Bronchial epithelial cell (primary cell): Measurements from ENCODE around the gene CDH1. TPM values are rescaled to one million over a fixed set of nuclear protein-coding genes. Genes with fewer than 3 reads are reported as not detected.

Source experiments
- DNase-seq: peaks from one replicate; pipeline ENCODE4 v3.0.0-alpha.2; 2010; ENCODE audit warnings: low read depth
- FAIRE-seq: peaks from 2 replicates; lab custom pipeline; 2011; peaks lifted over from hg19 to GRCh38; lab: Jason Lieb, UNC
- H3K27me3 ChIP-seq: 2 replicates; pipeline ENCODE4 v1.5.1; 2011; ENCODE audit warnings: low read length; ENCODE audit not compliant: control insufficient read depth, insufficient read depth
- H3K36me3 ChIP-seq: 2 replicates; pipeline ENCODE4 v1.5.1; 2011; ENCODE audit warnings: low read length; ENCODE audit not compliant: control insufficient read depth, insufficient read depth
- H3K4me3 ChIP-seq: 2 replicates; pipeline ENCODE4 v1.5.1; 2011; ENCODE audit warnings: mild to moderate bottlenecking, low read depth, low read length, control low read depth
- CTCF ChIP-seq: IDR thresholded peaks from 2 replicates; pipeline ENCODE4 v1.5.1; 2011; ENCODE audit warnings: mild to moderate bottlenecking, moderate library complexity, low read length, control low read depth, inconsistent platforms; ENCODE audit not compliant: insufficient read depth, severe bottlenecking
- total RNA-seq: library from RNA; depleted of rRNA; stranded (reverse); fragments of >200 nt; gene quantifications from 2 replicates; pipeline ENCODE4 v1.2.1, GENCODE V29; 2014

The CDH1 gene
- total RNA-seq, 1 donor from 2014 or later, result 250 TPM

DNA sequence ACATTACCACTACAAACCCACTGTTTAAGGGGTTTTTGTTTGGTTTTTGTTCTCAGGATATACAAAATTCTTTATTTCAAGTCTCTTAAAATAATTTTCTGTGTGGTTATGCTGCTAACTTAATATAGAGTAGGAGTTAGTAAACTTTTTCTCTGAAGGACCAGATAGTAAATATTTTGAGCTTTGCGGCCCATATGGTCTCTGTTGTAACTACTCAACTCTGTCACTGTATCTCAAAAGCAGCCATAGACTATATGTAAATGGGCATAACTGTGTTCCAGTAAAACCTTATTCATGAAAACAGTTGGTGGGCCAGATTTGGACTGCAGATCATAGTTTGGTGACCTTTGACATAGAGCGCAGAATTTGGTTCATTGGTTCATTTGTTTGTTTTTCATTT lies 113.4 kb downstream of the CDH1 start:
- DNase-seq, result no peak
- no peak for TF ChIP-seq CTCF
- FAIRE-seq, result no peak
- H3K4me3 ChIP-seq, result no peak overlapping the region
- no peaks in the 10 kb centered on the region for H3K36me3 ChIP-seq
- no peaks in the 10 kb centered on the region for H3K27me3 ChIP-seq

DNA sequence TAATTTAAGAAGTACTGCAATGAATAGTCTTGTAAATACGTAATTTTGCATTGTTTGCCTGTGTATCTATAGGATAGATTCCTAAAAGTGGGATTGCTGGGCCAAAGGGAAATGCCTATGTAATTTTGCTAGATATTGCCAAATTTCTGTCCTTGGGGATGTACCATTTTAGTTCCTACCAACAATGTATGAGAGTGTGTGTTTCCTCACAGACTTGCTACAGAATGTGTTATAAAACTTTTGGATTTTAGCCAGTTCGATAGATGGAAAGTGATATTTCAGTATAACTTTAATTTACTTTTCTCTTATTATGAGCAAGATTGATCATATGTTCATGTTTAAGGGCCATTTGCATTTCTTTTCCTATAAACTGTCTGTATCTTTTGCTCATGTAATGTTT lies 114.5 kb downstream of the CDH1 start:
- no peaks in the 10 kb centered on the region for H3K27me3 ChIP-seq
- no peak for TF ChIP-seq CTCF
- no peak overlapping the region for H3K4me3 ChIP-seq
- no peaks in the 10 kb centered on the region for H3K36me3 ChIP-seq
- DNase-seq, result no peak
- FAIRE-seq, result no peak

DNA sequence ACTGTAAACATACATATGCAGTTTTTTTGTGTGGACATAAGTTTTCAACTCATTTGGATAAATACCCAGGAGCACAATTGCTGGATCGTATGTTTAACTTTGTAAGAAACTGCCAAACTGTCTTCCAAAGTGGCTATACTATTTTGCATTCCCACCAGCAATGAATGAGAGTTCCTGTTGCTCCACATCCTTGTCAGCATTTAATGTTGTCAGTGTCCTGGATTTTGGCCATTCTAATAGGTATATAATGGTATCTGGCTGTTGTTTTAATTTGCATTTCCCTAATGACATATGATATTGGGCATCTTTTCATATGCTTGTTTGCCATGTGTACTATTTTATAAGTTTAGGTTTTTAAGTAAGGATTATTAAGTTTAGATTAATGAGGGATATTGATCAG lies 120.4 kb downstream of the CDH1 start:
- no peak for FAIRE-seq
- Histone ChIP-seq H3K27me3 (no peaks in the 10 kb centered on the region), H3K36me3 (peaks cover 9% of the 10 kb centered on the region), H3K4me3 (no peak overlapping the region)
- no peak for DNase-seq
- TF ChIP-seq CTCF, result no peak

GRCh38 chr16:68859828-68860227 lies 122.7 kb downstream of the CDH1 start:
- TF ChIP-seq CTCF, result no peak
- no peak overlapping the region for H3K4me3 ChIP-seq
- no peak for DNase-seq
- FAIRE-seq, result no peak
- H3K36me3 ChIP-seq, result peaks cover 9% of the 10 kb centered on the region
- H3K27me3 ChIP-seq, result no peaks in the 10 kb centered on the region

- FAIRE-seq (peak; percentile 28), DNase-seq (no peak)
- Histone ChIP-seq H3K27me3 (no peaks in the 10 kb centered on the region), H3K4me3 (no peak overlapping the region), H3K36me3 (peaks cover 9% of the 10 kb centered on the region)
- no peak for TF ChIP-seq CTCF
Observed at GRCh38 chr16:68860978-68861892, 124.1 kb downstream of the CDH1 start.
